T-helper 17 cell (primary cell): ENCODE data around the gene AQP1. TPM values are rescaled to one million over a fixed set of nuclear protein-coding genes. Genes with fewer than 3 reads are reported as not detected.
A peak's percentile ranks its signal among the peaks of the same experiment; 100 is the strongest.

ENCODE experiments used
- ATAC-seq: fragments of 150-1000 bp; cut with Tn5 transposase; 2 replicates; pipeline ENCODE4 v1.10.0; 2021; ENCODE audit warnings: mild to moderate bottlenecking, moderate library complexity
- DNase-seq, 3 donors: peaks; one replicate each; pipeline versions ENCODE4 v3.0.0 to v3.0.0-alpha.2; 2020 to 2021
- H3K9me3 ChIP-seq: one replicate; pipeline ENCODE4 v1.7.0; 2013; ENCODE audit warnings: low read length, mild to moderate bottlenecking; ENCODE audit not compliant: control insufficient read depth, poor library complexity, severe bottlenecking
- H3K27ac Mint-ChIP-seq: one replicate; pipeline ENCODE4 v1.8.0; 2022; ENCODE audit warnings: mild to moderate bottlenecking, moderate library complexity, mixed read lengths
- H3K27me3 Mint-ChIP-seq: one replicate; pipeline ENCODE4 v1.8.0; 2022; ENCODE audit warnings: mixed read lengths
- H3K36me3 Mint-ChIP-seq: one replicate; pipeline ENCODE4 v1.8.0; 2022; ENCODE audit warnings: low read depth, mixed read lengths
- H3K4me1 Mint-ChIP-seq: one replicate; pipeline ENCODE4 v1.8.0; 2022; ENCODE audit warnings: mild to moderate bottlenecking, mixed read lengths
- H3K4me3 Mint-ChIP-seq: one replicate; pipeline ENCODE4 v1.8.0; 2022; ENCODE audit warnings: mild to moderate bottlenecking, moderate library complexity, mixed read lengths
- total RNA-seq, 4 donors: library from RNA in 2 of 4; stranded (reverse) in 2 of 4; gene quantifications; one replicate each; pipeline ENCODE4 v1.2.3 and lab custom pipeline; 2022 to 2026

Gene AQP1
- total RNA-seq, 2 donors from 2014 or later = 0.35 to 0.83 TPM

GRCh38 chr7:30904561-30904960 is 7.1 kb upstream of the AQP1 start:
- no peak for ATAC-seq
- no peaks in the 10 kb centered on the region for H3K36me3 Mint-ChIP-seq
- no peaks in the 10 kb centered on the region for H3K9me3 ChIP-seq
- no peak for DNase-seq
- no peak overlapping the region for H3K4me3 Mint-ChIP-seq
- H3K27me3 Mint-ChIP-seq = peaks cover 4% of the 10 kb centered on the region
- H3K4me1 Mint-ChIP-seq = no peaks in the 10 kb centered on the region
- H3K27ac Mint-ChIP-seq = no peak overlapping the region

- Mint-ChIP-seq H3K4me3 (no peak overlapping the region), H3K27ac (no peak overlapping the region), H3K27me3 (peaks cover 5% of the 10 kb centered on the region), H3K36me3 (no peaks in the 10 kb centered on the region), H3K4me1 (no peaks in the 10 kb centered on the region)
- no peak for ATAC-seq
- H3K9me3 ChIP-seq = no peaks in the 10 kb centered on the region
- DNase-seq = no peak
Observed at GRCh38 chr7:30905078-30906012, 6.3 kb upstream of the AQP1 start.

GRCh38 chr7:30906014-30906413 is 5.6 kb upstream of the AQP1 start:
- DNase-seq = no peak
- no peak for ATAC-seq
- Mint-ChIP-seq H3K4me1 (peaks cover 3% of the 10 kb centered on the region), H3K36me3 (peaks cover 3% of the 10 kb centered on the region), H3K27me3 (peaks cover 10% of the 10 kb centered on the region), H3K27ac (no peak overlapping the region), H3K4me3 (no peak overlapping the region)
- H3K9me3 ChIP-seq = no peaks in the 10 kb centered on the region

- H3K4me1 Mint-ChIP-seq = peaks cover 3% of the 10 kb centered on the region
- no peaks in the 10 kb centered on the region for H3K9me3 ChIP-seq
- H3K4me3 Mint-ChIP-seq = no peak overlapping the region
- no peak for DNase-seq
- H3K27ac Mint-ChIP-seq = no peak overlapping the region
- H3K27me3 Mint-ChIP-seq = peaks cover 9% of the 10 kb centered on the region
- ATAC-seq = no peak
- H3K36me3 Mint-ChIP-seq = peaks cover 3% of the 10 kb centered on the region
Observed at GRCh38 chr7:30906515-30907240, 5.0 kb upstream of the AQP1 start.

GRCh38 chr7:30907527-30908267 is 4.0 kb upstream of the AQP1 start:
- peaks cover 12% of the 10 kb centered on the region for H3K27me3 Mint-ChIP-seq
- peaks cover 3% of the 10 kb centered on the region for H3K36me3 Mint-ChIP-seq
- DNase-seq (no peak), ATAC-seq (no peak)
- no peaks in the 10 kb centered on the region for H3K9me3 ChIP-seq
- no peak overlapping the region for H3K4me3 Mint-ChIP-seq
- peaks cover 3% of the 10 kb centered on the region for H3K4me1 Mint-ChIP-seq
- H3K27ac Mint-ChIP-seq = no peak overlapping the region

- Mint-ChIP-seq H3K36me3 (peaks cover 3% of the 10 kb centered on the region), H3K4me1 (peaks cover 3% of the 10 kb centered on the region), H3K4me3 (no peak overlapping the region), H3K27ac (no peak overlapping the region), H3K27me3 (peaks cover 17% of the 10 kb centered on the region)
- no peaks in the 10 kb centered on the region for H3K9me3 ChIP-seq
- no peak for DNase-seq
- no peak for ATAC-seq
Observed at GRCh38 chr7:30908681-30909080, 3.0 kb upstream of the AQP1 start.

- Mint-ChIP-seq H3K27ac (no peak overlapping the region), H3K4me3 (no peak overlapping the region)
Observed at GRCh38 chr7:30909431-30909830, 2.2 kb upstream of the AQP1 start.

GRCh38 chr7:30910411-30911073 is 1.1 kb upstream of the AQP1 start:
- DNase-seq = no peak
- Mint-ChIP-seq H3K4me1 (peaks cover 6% of the 10 kb centered on the region), H3K4me3 (no peak overlapping the region), H3K27me3 (peaks cover 21% of the 10 kb centered on the region), H3K27ac (no peak overlapping the region), H3K36me3 (peaks cover 3% of the 10 kb centered on the region)
- no peaks in the 10 kb centered on the region for H3K9me3 ChIP-seq
- ATAC-seq = no peak

More at GRCh38 chr7:30909431-30909830, 2.2 kb upstream of the AQP1 start:
- peaks cover 19% of the 10 kb centered on the region for H3K27me3 Mint-ChIP-seq
- ATAC-seq (no peak), DNase-seq (no peak)
- H3K9me3 ChIP-seq = no peaks in the 10 kb centered on the region
- peaks cover 3% of the 10 kb centered on the region for H3K36me3 Mint-ChIP-seq
- H3K4me1 Mint-ChIP-seq = peaks cover 3% of the 10 kb centered on the region

GRCh38 chr7:30911133-30911532 is 520 bp upstream of the AQP1 start:
- H3K27me3 Mint-ChIP-seq = peaks cover 21% of the 10 kb centered on the region
- ATAC-seq (no peak), DNase-seq (no peak)
- H3K4me1 Mint-ChIP-seq = peaks cover 6% of the 10 kb centered on the region
- H3K27ac Mint-ChIP-seq = no peak overlapping the region
- peaks cover 3% of the 10 kb centered on the region for H3K36me3 Mint-ChIP-seq
- no peak overlapping the region for H3K4me3 Mint-ChIP-seq
- H3K9me3 ChIP-seq = no peaks in the 10 kb centered on the region

GRCh38 chr7:30912021-30912730 is 523 bp downstream of the AQP1 start:
- Mint-ChIP-seq H3K27me3 (peaks cover 21% of the 10 kb centered on the region), H3K4me1 (peaks cover 6% of the 10 kb centered on the region), H3K27ac (no peak overlapping the region), H3K36me3 (peaks cover 3% of the 10 kb centered on the region), H3K4me3 (no peak overlapping the region)
- no peak for ATAC-seq
- no peaks in the 10 kb centered on the region for H3K9me3 ChIP-seq
- no peak for DNase-seq

- peak overlapping the region; percentile 19 for H3K4me3 Mint-ChIP-seq
- H3K4me1 Mint-ChIP-seq = peaks cover 6% of the 10 kb centered on the region
- no peak overlapping the region for H3K27ac Mint-ChIP-seq
- no peaks in the 10 kb centered on the region for H3K9me3 ChIP-seq
- peaks cover 21% of the 10 kb centered on the region for H3K27me3 Mint-ChIP-seq
- peaks cover 3% of the 10 kb centered on the region for H3K36me3 Mint-ChIP-seq
- no peak for ATAC-seq
- no peak for DNase-seq
Observed at GRCh38 chr7:30912731-30912985, 1.0 kb downstream of the AQP1 start.

GRCh38 chr7:30912986-30913811 is 1.5 kb downstream of the AQP1 start:
- peaks cover 21% of the 10 kb centered on the region for H3K27me3 Mint-ChIP-seq
- H3K36me3 Mint-ChIP-seq = peaks cover 3% of the 10 kb centered on the region
- ATAC-seq (no peak), DNase-seq (no peak)
- no peak overlapping the region for H3K27ac Mint-ChIP-seq
- H3K4me1 Mint-ChIP-seq = peaks cover 6% of the 10 kb centered on the region
- H3K4me3 Mint-ChIP-seq = peak overlapping the region; percentile 19
- no peaks in the 10 kb centered on the region for H3K9me3 ChIP-seq
